ENCODE results near the gene NCOA6.
"Not testable (repeated sequence)": the region's sequence is repeated elsewhere in the genome, so short reads cannot be mapped to it uniquely, and the experiment has no call there.

NCOA6 gene

GRCh38 chr20:34719242-34720017, 106.0 kb downstream of the NCOA6 start:
- DNase-seq (ENCODE audit: low read depth), result not testable (repeated sequence)

- DNase-seq (ENCODE audit: low read depth), result no peak
Measured at GRCh38 chr20:34717230-34718095, 108.0 kb downstream of the NCOA6 start.

DNA sequence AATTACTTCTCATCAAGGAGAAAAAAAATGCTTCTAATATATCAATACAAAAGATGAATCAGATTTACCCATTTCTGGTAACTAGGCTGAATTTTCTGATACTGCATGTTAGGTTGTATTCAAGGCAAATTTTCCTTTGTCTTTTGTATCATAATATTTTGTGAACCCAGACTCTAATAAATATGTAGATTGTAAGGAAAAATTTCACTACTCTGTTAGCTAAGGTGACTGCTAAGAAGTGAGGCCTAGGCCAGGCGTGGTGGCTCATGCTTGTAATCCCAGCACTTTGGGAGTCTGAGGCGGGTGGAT, 108.6 kb downstream of the NCOA6 start:
- no peak for DNase-seq (ENCODE audit: low read depth)

- DNase-seq (ENCODE audit: low read depth), result no peak
Measured at GRCh38 chr20:34715384-34715783, 110.1 kb downstream of the NCOA6 start.

DNA sequence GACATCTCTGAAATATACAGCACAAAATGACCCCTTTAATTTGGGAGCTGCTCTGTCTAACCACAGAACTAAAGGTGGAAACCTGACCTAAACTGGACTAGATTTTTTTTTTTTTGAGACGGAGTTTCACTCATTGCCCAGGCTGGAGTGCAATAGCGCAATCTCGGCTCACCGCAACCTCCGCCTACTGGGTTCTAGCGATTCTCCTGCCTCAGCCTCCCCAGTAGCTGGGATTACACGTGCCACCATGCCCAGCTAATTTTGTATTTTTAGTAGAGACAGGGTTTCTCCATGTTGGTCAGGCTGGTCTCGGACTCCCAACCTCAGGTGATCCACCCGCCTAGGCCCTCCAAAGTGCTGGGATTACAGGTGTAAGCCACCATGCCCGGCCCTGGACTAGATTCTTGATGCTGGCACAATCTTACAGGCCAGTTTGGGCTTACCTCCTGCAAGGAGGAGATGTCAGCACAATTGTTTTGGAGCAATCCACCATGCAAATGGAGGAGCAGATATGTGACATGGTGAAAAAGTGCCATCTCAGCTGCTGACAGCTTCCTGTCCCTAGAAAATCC, 111.4 kb downstream of the NCOA6 start:
- not testable (repeated sequence) for DNase-seq (ENCODE audit: low read depth)

- no peak for DNase-seq (ENCODE audit: low read depth)
Measured at GRCh38 chr20:34713194-34713943, 112.1 kb downstream of the NCOA6 start.

- no peak for DNase-seq (ENCODE audit: low read depth)
Measured at GRCh38 chr20:34712525-34713192, 112.8 kb downstream of the NCOA6 start.

DNA sequence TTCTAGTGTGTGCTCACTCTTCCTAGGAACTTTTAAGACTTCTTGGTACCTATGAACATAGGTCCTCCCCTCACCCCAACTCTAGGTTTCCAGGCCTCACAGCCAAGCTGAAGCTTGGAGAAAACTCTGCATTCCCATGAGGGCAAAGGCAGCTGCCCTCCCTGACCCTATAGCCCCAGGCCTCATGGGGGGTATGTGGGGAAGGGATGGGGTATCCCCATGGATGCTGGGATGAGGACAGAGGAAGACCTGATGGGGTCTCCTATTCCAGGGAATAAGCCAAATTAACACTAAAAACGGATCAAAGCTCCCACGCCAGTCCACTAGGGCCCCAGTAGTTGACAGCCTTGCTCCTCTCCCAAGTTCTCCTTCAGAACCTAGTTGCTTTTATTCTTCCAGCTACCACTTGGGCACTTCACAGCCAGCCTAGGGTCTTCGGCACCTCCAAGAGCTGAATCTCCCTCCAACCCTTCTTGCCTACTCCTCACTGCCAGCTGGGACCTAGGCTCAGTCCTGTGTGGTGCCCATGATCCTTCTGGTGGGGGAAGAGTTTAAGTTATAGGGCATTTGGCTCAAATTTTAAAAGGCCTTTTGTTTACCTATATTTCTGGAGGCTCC, 113.5 kb downstream of the NCOA6 start:
- DNase-seq (ENCODE audit: low read depth), result no peak

- no peak for DNase-seq (ENCODE audit: low read depth)
Measured at GRCh38 chr20:34710861-34711574, 114.4 kb downstream of the NCOA6 start.

GRCh38 chr20:34710568-34710839, 114.9 kb downstream of the NCOA6 start:
- DNase-seq (ENCODE audit: low read depth), result no peak

DNA sequence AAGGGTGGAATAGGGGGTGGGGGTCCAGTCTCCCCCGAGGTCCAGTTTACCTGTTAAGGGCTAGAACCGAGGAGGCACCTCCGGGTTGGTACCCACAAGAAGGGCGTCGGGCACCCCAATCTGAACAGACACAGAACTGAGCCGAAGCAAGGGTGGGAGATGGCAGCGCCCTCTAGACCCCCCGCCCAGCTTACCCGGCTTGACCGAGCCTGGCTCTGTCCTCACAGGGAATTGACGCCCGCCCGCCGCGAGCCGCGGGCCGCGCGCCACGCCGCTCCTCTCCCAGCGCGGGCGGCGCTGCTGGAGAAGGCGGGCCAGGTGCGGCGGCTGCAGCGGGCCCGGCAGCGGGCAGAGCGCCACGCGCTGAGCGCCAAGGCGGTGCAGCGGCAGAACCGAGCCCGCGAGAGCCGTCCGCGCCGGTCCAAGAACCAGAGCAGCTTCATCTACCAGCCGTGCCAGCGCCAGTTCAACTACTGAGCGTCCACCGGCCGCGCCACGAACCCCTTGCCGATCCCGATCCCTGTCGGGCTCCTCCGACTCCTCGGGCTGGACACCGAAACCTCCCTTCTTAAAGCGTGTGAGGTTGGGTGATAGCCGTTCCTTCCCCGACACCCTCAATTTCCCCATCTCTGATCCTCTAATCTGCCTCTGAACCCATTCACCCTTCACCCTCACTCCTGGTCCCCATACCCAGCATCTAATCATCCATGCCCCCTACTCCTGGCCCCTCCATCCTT, 115.5 kb downstream of the NCOA6 start:
- peak; percentile 37 for DNase-seq (ENCODE audit: low read depth)

GRCh38 chr20:34709044-34709830, 116.2 kb downstream of the NCOA6 start:
- DNase-seq (ENCODE audit: low read depth), result peak; percentile 71

DNA sequence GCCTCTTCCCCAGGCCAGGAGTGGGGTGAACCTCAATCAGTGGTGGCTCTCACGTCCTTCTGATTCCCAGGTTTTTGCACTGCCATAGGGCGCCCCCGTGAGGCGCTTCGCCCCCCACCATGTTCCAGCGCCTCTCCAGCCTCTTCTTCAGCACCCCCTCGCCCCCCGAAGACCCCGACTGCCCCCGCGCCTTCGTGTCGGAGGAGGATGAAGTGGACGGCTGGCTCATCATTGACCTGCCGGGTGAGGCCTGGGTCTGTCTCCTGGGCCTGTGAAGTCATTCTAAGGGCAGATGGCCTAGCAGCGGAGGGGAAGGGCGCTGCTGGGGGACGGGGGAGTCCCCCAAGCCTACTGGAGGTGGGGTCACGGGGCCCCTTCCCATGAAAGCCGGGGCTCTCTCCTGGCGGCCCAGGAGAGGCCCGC, 116.8 kb downstream of the NCOA6 start:
- peak; percentile 31 for DNase-seq (ENCODE audit: low read depth)

DNA sequence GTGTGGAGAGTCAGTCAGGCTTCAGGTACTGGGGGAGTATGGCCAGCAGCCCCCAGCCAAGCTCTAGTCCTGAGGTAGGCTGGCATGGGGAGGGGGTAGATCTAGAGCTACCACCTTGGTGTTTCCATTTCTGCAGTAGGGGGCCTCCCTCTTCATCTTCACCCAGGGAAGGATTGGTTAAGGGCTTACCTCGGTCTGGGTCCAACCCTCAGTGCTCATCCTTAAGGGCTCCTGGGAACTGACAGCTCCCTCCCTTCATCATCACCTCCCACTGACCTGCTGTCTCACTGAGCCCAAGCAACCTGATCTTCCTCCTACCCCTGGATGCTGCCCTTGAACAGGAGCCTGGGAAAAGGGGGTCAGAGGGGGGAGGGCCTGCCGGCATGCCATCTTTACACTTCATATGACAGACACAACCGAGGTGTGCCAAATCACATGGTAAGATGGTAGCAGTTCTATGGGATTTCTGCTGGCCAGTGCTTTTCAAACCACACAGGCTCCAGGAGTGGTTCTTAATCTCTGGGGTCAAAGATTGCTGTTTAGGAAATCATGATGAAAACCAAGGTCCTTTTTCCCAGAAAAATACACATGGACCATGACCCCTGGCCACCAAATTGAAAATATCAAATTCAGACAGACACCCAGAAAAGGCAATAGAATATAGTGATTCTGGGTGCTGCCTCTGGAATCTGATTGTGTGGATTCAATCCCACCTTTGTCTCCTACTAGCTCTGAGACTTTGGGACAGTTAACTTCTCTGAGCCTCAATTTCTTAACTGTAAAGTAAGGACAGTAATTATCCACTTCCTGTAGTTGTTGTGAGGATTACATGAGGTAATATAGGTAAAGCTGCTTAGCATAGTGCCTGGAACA, 118.3 kb downstream of the NCOA6 start:
- DNase-seq (ENCODE audit: low read depth), result no peak

DNA sequence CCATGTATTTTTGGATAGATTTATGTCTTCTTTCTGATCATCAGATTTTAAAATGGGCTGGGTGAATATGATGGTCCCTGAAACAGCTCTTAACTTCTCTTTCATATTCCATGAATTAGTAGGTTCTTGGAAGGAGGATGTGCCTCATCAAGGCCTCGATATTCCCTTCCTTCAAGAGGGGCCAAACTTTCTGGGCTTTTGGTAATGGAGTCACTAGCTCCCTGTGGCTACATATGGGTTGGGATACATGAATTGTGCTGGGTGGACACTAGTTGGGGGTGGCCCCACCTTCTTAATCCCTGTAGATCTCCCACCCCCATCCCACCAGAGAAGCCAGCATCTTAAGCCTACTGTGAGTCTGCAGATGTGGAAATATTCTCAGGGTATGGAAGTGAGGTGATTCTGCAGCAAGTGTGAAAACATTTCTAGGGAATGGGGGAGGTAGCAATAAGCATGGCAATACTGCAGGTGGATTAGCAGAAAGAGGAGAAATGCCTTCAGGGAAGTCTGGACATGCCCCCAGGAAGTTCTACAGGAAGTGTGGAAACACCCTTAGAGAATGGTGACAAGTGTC, 119.1 kb downstream of the NCOA6 start:
- no peak for DNase-seq (ENCODE audit: low read depth)

- DNase-seq (ENCODE audit: low read depth), result no peak
Measured at GRCh38 chr20:34705397-34706301, 119.8 kb downstream of the NCOA6 start.

- no peak for DNase-seq (ENCODE audit: low read depth)
Measured at GRCh38 chr20:34705008-34705396, 120.4 kb downstream of the NCOA6 start.

Measured in stimulated activated CD8-positive, alpha-beta memory T cell treated with anti-CD3 and anti-CD28 coated beads, Interleukin-4, amount 100 ng/mL, for 24 hours (primary cell).